Right lobe of liver (tissue), 6 donors: Measurements from ENCODE around the gene NPIPA5. TPM values are rescaled to one million over a fixed set of nuclear protein-coding genes. Genes with fewer than 3 reads are reported as not detected.
"Not testable (repeated sequence)": the region's sequence is repeated elsewhere in the genome, so short reads cannot be mapped to it uniquely, and the experiment has no call there.

Experiments
- ATAC-seq, 4 donors: fragments of 200-7000 bp; cut with Tn5 transposase; one replicate each; pipeline ENCODE4 v1.9.1; 2020; ENCODE audit warnings: mild to moderate bottlenecking in 4 of 4, moderate library complexity in 4 of 4
- DNase-seq, 3 donors: peaks; one replicate each; pipeline ENCODE4 v3.0.0-alpha.2; 2020
- H3K27ac ChIP-seq, 3 donors: fragments of 200-600 bp; one replicate each; pipeline ENCODE4 v1.8.0; 2022
- H3K27me3 ChIP-seq, 2 donors: fragments of 200-600 bp; one replicate each; pipeline ENCODE4 v1.8.0; 2022
- H3K36me3 ChIP-seq, 4 donors: fragments of 200-600 bp; sonication (generic) in 1 of 4; one replicate each; pipeline versions ENCODE4 v1.5.1 to v1.8.0; 2017 to 2022; ENCODE audit warnings: control low read depth in 1 of 4
- H3K4me1 ChIP-seq, 4 donors: fragments of 200-600 bp; sonication (generic) in 1 of 4; one replicate each; pipeline versions ENCODE4 v1.5.1 to v1.8.0; 2017 to 2022; ENCODE audit warnings: control low read depth in 1 of 4
- H3K4me3 ChIP-seq, 3 donors: fragments of 200-600 bp; one replicate each; pipeline ENCODE4 v1.8.0; 2022
- H3K9me3 ChIP-seq, 4 donors: fragments of 200-600 bp; sonication (generic) in 1 of 4; one replicate each; pipeline versions ENCODE4 v1.5.1 to v1.8.0; 2017 to 2022; ENCODE audit warnings: control low read depth in 1 of 4
- CTCF ChIP-seq, 4 donors: fragments of 200-600 bp in 3 of 4; fragments of 450-650 bp in 1 of 4; IDR thresholded peaks; one replicate each; pipeline versions ENCODE4 v1.5.1 to v1.8.0; 2016 to 2022; ENCODE audit warnings: antibody characterized with exemption in 4 of 4, mild to moderate bottlenecking in 2 of 4
- POLR2A ChIP-seq: fragments of 450-650 bp; IDR thresholded peaks from one replicate; pipeline ENCODE4 v1.6.1; 2017; ENCODE audit warnings: antibody characterized with exemption, mild to moderate bottlenecking
- WGBS: methylation state at CpG from one replicate; pipeline ENCODE4 v1.1.6; 2018; ENCODE audit warnings: low coverage, low lambda C conversion rate; ENCODE audit not compliant: insufficient coverage; ENCODE audit errors: missing lambda C conversion rate; 5-methylcytosine and 5-hydroxymethylcytosine counted together
- intact Hi-C, 2 donors: fragments of 100-400 bp; cut with DNase I; formaldehyde crosslinking; loops; one replicate each; pipeline versions ENCODE4 v1.11.2 to v1.14.1; 2022
- total RNA-seq, 6 experiments: library from RNA; depleted of rRNA in 2 of 6; stranded (reverse); fragments of >200 nt in 2 of 6; fragmentation: NEBNext Ultra II Directional in 3 of 6; extraction: Animal tissue kit (Norgen Biotek cat#: 25700) in 3 of 6; gene quantifications; one replicate each; pipeline versions ENCODE4 v1.1.0 to v1.2.4, GENCODE V29; 2016 to 2023
- donor health status: DM: no; HTN: yes; CAD: no.
- donor health status: DM: no; HTN: no; CAD: no.
- donor health status: DM: no; HTN: no; CAD: no.
- donor health status: DM: no; HTN: yes; CAD: no.
- donor health status: DM: no; HTN: yes; CAD: no.

The NPIPA5 gene
- total RNA-seq, 6 experiments from 2014 or later: 1.9 to 5.5 (median 3.5) TPM; not detected in 1

- WGBS: 90% methylated on average over 1 of the region's 3 CpGs
- intact Hi-C loops: no loop called here
- no peaks in the 10 kb centered on the region for H3K9me3 ChIP-seq
- H3K27me3 ChIP-seq: no peaks in the 10 kb centered on the region
- H3K4me1 ChIP-seq: peaks cover 0 to 8% (median 4%) of the 10 kb centered on the region in 4 donors
- ATAC-seq: no peak
- TF ChIP-seq POLR2A (no peak), CTCF (IDR thresholded peaks at IDR 0.05) (no peak)
- no peak for DNase-seq
- no peak overlapping the region for H3K27ac ChIP-seq
- H3K4me3 ChIP-seq: no peak overlapping the region
- no peaks in the 10 kb centered on the region for H3K36me3 ChIP-seq
Observed at GRCh38 chr16:15418206-15418605, 40.1 kb upstream of the NPIPA5 start.

- 100% methylated on average over 2 of the region's 2 CpGs for WGBS
- Histone ChIP-seq H3K27ac (no peak overlapping the region), H3K27me3 (no peaks in the 10 kb centered on the region), H3K4me3 (no peak overlapping the region), H3K9me3 (no peaks in the 10 kb centered on the region), H3K4me1 (peaks cover 0 to 5% (median 2%) of the 10 kb centered on the region in 4 donors), H3K36me3 (no peaks in the 10 kb centered on the region)
- DNase-seq (no peak), ATAC-seq (no peak)
- intact Hi-C loops: no loop called here
- TF ChIP-seq POLR2A (no peak), CTCF (IDR thresholded peaks at IDR 0.05) (no peak)
Observed at GRCh38 chr16:15417197-15417596, 39.1 kb upstream of the NPIPA5 start.

GRCh38 chr16:15415511-15415985, 37.5 kb upstream of the NPIPA5 start:
- 75% methylated on average over 3 of the region's 3 CpGs for WGBS

DNA sequence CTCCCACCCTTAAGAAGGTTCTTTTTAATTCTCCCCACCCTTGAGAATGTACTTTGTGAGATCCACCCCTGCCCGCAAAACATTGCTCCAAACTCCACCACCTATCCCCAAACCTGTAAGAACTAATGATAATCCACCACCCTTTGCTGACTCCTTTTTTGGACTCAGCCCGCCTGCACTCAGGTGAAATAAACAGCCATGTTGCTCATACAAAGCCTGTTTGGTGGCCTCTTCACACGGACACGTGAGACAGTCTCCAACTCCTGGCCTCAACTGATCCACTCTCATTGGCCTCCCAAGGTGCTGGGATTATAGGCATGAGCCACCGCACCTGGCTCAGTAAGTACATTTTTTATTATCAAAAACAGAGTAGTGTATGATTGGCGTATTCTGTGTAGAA, 31.4 kb upstream of the NPIPA5 start:
- intact Hi-C loops, H3K9me3 ChIP-seq, DNase-seq, H3K27ac ChIP-seq, H3K4me1 ChIP-seq, H3K36me3 ChIP-seq, H3K27me3 ChIP-seq, H3K4me3 ChIP-seq, ATAC-seq: not testable (repeated sequence)
- 93% methylated on average over 6 of the region's 6 CpGs for WGBS

More at GRCh38 chr16:15415511-15415985, 37.5 kb upstream of the NPIPA5 start:
- intact Hi-C loops: no loop called here
- DNase-seq (no peak), ATAC-seq (no peak)
- TF ChIP-seq POLR2A (no peak), CTCF (IDR thresholded peaks at IDR 0.05) (no peak)
- Histone ChIP-seq H3K9me3 (no peaks in the 10 kb centered on the region), H3K36me3 (no peaks in the 10 kb centered on the region), H3K4me1 (no peaks in the 10 kb centered on the region), H3K27ac (no peak overlapping the region), H3K27me3 (no peaks in the 10 kb centered on the region), H3K4me3 (no peak overlapping the region)

GRCh38 chr16:15407756-15408155, 29.7 kb upstream of the NPIPA5 start:
- DNase-seq, H3K36me3 ChIP-seq, ATAC-seq, H3K4me1 ChIP-seq, intact Hi-C loops, H3K9me3 ChIP-seq, H3K27ac ChIP-seq, H3K27me3 ChIP-seq, H3K4me3 ChIP-seq: not testable (repeated sequence)
- 74% methylated on average over 3 of the region's 4 CpGs for WGBS

DNA sequence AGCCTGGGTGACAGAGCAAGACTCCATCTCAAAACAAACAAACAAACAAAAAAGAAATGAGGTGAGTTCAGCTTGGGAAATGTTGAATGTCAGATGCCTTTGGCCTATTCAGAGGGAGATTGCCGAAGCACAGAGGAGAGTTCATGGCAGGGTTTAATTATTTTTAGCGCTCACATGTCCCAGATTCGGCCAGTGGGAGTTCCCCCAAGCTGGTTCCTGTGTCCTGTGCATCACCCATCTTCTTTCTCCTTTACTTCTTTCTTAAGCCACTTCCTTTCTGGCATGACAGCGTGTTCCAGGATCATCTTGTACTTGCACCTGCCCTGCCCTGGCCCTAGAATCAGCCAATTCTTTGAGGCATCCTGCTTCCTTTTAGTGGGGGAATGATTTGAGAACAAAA, 26.7 kb upstream of the NPIPA5 start:
- 18% methylated on average over 4 of the region's 4 CpGs for WGBS
- no peaks in the 10 kb centered on the region for H3K27me3 ChIP-seq
- ATAC-seq (peak; percentile 84 to 97 (median 94)), DNase-seq (peak in 1 of 3 donors; percentile 74)
- TF ChIP-seq CTCF (IDR thresholded peaks at IDR 0.05) (no peak), POLR2A (no peak)
- peaks cover 0 to 7% (median 0%) of the 10 kb centered on the region in 4 donors for H3K4me1 ChIP-seq
- H3K36me3 ChIP-seq: no peaks in the 10 kb centered on the region
- H3K27ac ChIP-seq: peak overlapping the region in 1 of 3 donors; percentile 33
- no peaks in the 10 kb centered on the region for H3K9me3 ChIP-seq
- H3K4me3 ChIP-seq: no peak overlapping the region
- intact Hi-C loops: no loop called here

GRCh38 chr16:15404091-15404490, 26.0 kb upstream of the NPIPA5 start:
- H3K4me3 ChIP-seq, H3K27me3 ChIP-seq, intact Hi-C loops, H3K9me3 ChIP-seq, ATAC-seq, H3K36me3 ChIP-seq, DNase-seq: not testable (repeated sequence)
- Histone ChIP-seq H3K4me1 (peaks cover 0 to 11% (median 3%) of the 10 kb centered on the region in 4 donors), H3K27ac (peak overlapping the region in 1 of 3 donors; percentile 33)
- WGBS: 70% methylated on average over 3 of the region's 3 CpGs
